ENCODE data around the gene MGAT5B. TPM values are rescaled to one million over a fixed set of nuclear protein-coding genes. Genes with fewer than 3 reads are reported as not detected.
A peak's percentile ranks its signal among the peaks of the same experiment; 100 is the strongest.

Gene MGAT5B
- total and polyA plus RNA-seq, 2 experiments from 2014 or later = 1.6 to 10.0 TPM

- TF ChIP-seq CTCF (conservative IDR thresholded peaks at IDR 0.05; ENCODE audit: low read depth in 2 of 2) = peak in 1 of 2 experiments; percentile 45; a peak in 2 of 4 replicates
Measured at GRCh38 chr17:76843703-76844484, 24.3 kb upstream of the MGAT5B start (continued).

GRCh38 chr17:76844485-76844829 lies 23.7 kb upstream of the MGAT5B start:
- ATAC-seq (no peak), DNase-seq (ENCODE audit: low spot score) (no peak)
- Histone ChIP-seq H3K79me2 (replicated peaks; ENCODE audit: insufficient read depth) (no peaks in the 10 kb centered on the region), H2AFZ (no peak overlapping the region), H3K4me2 (no peak overlapping the region), H3K36me3 (ENCODE audit: insufficient read depth) (no peaks in the 10 kb centered on the region; the same call in 1 of the 2 replicates), H3F3A (replicated peaks; ENCODE audit: low read depth) (no peaks in the 10 kb centered on the region), H3K9me2 (ENCODE audit: insufficient read depth) (no peaks in the 10 kb centered on the region), H3K4me3 (no peak overlapping the region), H3K27ac (ENCODE audit: low read depth) (no peak overlapping the region), H3K27me3 (ENCODE audit: insufficient read depth) (peaks cover 12% of the 10 kb centered on the region), H3K4me1 (ENCODE audit: insufficient read depth) (peaks cover 23% of the 10 kb centered on the region), H4K20me1 (replicated peaks; ENCODE audit: insufficient read depth) (no peaks in the 10 kb centered on the region; the same call in 1 of the 2 replicates)
- Mint-ChIP-seq H3K27me3 (ENCODE audit: insufficient read depth, low read depth, poor library complexity) (peaks cover 32% of the 10 kb centered on the region), H3K9me3 (no peaks in the 10 kb centered on the region), H3K4me1 (peaks cover 44% of the 10 kb centered on the region), H3K36me3 (ENCODE audit: low read depth) (no peaks in the 10 kb centered on the region), H3K27ac (no peak overlapping the region), H3K4me3 (no peak overlapping the region)
- TF ChIP-seq EZH2phosphoT487 (IDR thresholded peaks at IDR 0.05; ENCODE audit: unreplicated experiment) (no peak), ZNF462 (CRISPR knock-in tag; IDR thresholded peaks at IDR 0.05) (no peak), POLR2AphosphoS5 (IDR thresholded peaks at IDR 0.05; ENCODE audit: low read depth) (no peak), ZNF331 (CRISPR knock-in tag; IDR thresholded peaks at IDR 0.05; ENCODE audit: low read depth) (no peak), NANOG (IDR thresholded peaks at IDR 0.05; ENCODE audit: borderline replicate concordance) (no peak), EZH2 (IDR thresholded peaks at IDR 0.05; ENCODE audit: low read depth, unreplicated experiment) (no peak), ETS1 (IDR thresholded peaks at IDR 0.05) (no peak), STAT1 (IDR thresholded peaks at IDR 0.05; ENCODE audit: unreplicated experiment) (no peak), JUNB (IDR thresholded peaks at IDR 0.05; ENCODE audit: unreplicated experiment) (no peak), CREB1 (CRISPR knock-in tag; IDR thresholded peaks at IDR 0.05; ENCODE audit: low read depth) (no peak), ZNF114 (CRISPR knock-in tag; IDR thresholded peaks at IDR 0.05) (no peak), CTCF (conservative IDR thresholded peaks at IDR 0.05; ENCODE audit: low read depth in 2 of 2) (no peak)
